IPS-18c (cell line): ENCODE measurements around the gene HACD2.

Source experiments
- H3K4me3 ChIP-seq: 2 replicates; pipeline ENCODE4 v1.7.0; 2013; ENCODE audit warnings: low read depth, mild to moderate bottlenecking, low read length, moderate library complexity; ENCODE audit not compliant: insufficient read depth
- H3K9me3 ChIP-seq: one replicate; pipeline ENCODE4 v1.6.1; 2013; ENCODE audit warnings: mild to moderate bottlenecking, low read length, moderate library complexity; ENCODE audit not compliant: control insufficient read depth, insufficient read depth

Gene HACD2

DNA sequence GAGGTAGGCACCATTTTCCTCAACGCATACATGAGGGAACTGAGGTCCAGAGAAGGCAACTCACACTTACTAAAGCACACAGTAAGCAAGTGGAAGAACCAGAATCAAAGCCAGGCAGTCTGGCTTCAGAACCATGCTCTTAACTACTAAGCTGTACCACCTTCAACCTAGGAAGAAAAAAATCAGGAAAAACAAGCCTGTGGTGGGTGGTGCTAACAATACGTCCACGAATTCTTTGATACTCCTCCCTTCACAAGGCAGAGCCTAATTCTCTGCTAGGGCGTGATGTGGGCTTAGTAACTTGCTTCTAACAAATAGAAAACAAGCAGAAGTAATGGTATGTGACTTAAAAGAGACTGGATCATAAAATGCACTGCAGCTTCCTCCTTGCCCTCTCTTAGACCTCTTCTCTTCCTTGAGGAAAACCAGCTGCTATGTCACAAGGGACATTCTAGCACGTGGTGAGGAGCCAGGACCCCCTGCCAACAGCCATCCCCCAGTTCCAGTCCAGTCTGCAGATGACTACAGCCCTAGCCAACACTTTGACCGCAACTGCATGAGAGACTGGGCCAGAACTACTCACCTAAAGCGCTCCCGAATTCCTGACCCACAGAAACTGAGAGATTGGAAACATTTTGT, 36.9 kb downstream of the HACD2 start:
- Histone ChIP-seq H3K9me3 (no peaks in the 10 kb centered on the region), H3K4me3 (no peak overlapping the region)

DNA sequence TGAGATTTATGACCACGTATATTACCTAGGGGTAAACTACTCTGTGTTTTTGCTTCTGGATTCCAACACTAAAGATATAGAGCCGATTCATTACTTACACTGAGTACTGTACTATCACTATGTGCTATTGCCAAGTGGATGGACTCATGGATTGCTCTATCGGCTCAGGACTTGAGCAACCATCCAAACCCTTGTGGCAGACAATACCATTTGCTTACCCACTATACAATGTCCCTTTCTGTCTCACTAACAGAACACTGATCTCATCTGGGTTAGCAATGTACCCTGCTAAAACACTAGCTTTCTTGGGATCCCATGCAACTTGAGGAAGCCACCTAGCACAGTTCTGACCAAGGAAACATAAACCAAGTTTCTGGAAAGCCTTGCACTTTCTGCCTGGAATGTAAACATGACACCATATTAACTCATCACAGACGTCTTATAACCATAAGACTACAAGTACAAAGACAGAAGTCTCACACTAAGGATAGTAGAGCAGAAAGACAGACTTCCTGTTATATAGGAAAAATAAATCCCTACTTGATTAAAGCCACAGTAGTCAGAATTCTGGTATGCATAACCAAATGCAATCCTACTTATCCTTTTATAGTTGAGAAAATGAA, 38.6 kb downstream of the HACD2 start:
- Histone ChIP-seq H3K9me3 (no peaks in the 10 kb centered on the region), H3K4me3 (no peak overlapping the region)

DNA sequence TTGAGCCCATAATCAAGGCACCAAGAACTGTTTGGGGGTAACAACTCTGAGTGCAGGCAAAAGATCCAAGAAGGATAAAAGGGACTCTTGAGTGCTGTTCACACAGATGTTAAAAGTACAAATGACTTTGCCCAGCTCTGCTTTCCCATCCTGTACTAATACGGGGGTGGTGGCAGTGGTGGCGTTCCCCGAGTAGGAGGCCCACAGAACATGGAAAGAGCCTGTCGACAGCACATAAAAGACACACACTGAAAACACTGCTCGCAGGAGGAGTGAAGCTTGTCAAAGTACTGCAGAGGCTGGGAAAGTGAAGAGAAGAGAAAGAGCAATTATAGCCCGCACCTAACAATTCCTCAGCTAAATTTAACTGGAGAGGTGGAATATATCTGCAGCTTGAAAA, 40.9 kb downstream of the HACD2 start:
- Histone ChIP-seq H3K4me3 (no peak overlapping the region), H3K9me3 (no peaks in the 10 kb centered on the region)

DNA sequence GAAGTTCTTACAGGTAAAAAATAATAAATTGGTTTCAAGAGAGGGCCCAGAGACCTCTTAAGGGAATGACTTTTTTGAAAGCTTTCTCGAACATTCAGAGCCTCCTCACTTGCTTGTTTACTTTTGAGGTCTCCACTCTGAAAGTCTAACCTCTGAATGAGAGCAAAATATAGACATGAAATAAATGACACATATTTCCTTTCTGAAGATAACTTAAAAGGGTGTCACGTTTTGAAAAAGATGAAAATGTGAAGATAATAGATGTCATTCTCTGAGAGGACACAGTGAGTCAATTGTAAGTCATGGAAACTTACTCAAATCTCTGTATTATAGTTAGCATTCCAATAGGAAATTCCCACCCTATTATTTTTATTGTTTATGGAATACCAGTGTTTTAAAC, 44.6 kb downstream of the HACD2 start:
- H3K4me3 ChIP-seq: no peak overlapping the region
- no peaks in the 10 kb centered on the region for H3K9me3 ChIP-seq

DNA sequence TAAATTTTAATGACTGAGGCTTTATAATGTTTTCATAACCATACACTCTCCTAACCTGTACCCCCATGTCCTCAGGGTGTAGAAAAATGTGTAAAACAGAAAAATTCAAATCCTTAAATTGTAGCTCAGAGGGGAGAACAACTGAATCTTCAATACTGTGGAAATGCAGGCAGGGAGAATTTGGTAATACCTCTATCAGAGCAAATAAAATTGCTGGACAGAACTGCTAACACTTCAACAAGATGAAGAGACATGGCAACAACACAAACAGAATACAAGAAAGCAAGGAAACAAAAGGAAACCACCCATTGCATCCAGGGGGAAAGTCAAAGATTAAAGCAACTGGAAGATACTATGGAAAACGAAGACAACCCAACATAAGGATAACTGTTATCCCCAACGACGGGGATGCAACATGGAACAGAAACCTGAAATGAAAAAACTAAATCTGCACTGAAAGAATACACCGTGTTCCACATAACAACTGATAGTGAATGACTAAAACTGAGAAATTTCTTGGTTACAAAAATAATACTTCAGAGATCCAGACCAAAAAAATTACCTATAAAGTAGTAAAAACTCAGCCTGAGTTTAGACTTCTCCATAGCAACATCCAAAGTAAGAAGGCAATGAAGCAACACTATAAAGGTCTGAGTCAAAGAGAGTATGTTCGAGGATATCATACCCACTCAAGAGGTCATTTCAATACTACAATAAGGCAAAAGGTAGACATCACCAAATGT, 48.5 kb downstream of the HACD2 start:
- H3K4me3 ChIP-seq: no peak overlapping the region
- H3K9me3 ChIP-seq: no peaks in the 10 kb centered on the region

DNA sequence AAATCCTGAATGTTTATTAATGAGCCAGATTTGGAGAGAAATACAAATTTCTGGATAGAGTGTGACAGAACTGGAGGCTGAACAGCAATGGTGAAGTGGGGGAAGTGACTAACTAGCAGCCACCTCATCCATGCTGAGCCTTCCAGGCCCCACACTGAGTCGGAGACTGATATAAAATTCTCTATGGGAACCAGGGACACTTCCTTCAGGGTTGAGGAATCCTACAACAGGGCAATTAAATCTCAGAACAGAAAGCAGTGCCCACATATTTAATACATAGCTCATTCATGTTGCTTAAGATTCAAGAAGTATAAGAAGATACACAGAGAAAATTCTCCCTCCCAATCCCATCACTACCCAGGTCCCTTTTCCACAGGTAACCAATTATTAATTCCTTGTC, 49.3 kb downstream of the HACD2 start:
- Histone ChIP-seq H3K9me3 (no peaks in the 10 kb centered on the region), H3K4me3 (no peak overlapping the region)

DNA sequence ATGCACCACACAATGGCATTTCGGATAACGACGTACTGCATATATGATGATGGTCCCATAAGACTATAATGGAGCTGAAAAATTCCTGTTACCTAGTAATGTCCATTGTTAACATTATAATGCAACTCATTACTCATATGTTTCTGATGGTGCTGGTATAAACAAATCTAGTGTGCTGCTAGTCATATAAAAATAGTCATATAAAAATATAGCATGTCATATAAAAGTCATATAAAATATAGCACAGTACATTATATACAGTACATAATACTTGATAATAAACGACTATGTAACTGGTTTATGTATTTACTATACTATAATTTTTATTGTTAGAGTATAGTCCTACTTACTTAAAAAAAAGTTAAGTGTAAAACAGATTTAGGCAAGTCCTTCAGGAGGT, 50.6 kb downstream of the HACD2 start:
- H3K4me3 ChIP-seq: no peak overlapping the region

DNA sequence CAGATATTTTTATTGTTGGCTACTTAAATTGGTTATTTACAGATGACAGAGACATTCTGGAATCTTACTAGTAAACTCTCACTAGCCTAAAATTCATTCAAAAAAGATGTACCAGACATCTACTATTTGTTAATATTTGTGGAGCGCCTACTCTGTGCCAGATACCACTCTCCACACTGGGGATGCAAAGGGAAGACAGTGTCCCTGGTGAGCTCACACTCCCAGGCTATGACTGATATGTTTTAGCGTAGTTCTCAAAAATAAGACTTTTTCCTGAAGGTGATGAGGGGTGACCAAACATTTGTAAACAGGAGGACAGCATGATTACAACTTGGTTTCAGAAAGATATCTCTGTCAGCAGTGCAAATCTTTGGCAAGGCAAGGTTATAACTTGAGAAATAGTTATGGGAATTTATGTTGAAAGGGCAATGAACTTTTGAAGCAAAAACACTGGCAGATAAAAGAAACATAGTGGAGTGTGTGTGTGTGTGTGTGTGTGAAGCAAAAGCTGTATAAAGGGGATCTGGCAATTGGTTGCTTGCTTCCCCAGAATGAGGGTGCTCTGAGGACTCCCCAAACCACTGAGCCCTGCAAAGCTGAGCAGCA, 51.2 kb downstream of the HACD2 start:
- H3K4me3 ChIP-seq: no peak overlapping the region
- H3K9me3 ChIP-seq: no peaks in the 10 kb centered on the region

More for the DNA sequence above, 50.6 kb downstream of the HACD2 start:
- H3K9me3 ChIP-seq: no peaks in the 10 kb centered on the region

DNA sequence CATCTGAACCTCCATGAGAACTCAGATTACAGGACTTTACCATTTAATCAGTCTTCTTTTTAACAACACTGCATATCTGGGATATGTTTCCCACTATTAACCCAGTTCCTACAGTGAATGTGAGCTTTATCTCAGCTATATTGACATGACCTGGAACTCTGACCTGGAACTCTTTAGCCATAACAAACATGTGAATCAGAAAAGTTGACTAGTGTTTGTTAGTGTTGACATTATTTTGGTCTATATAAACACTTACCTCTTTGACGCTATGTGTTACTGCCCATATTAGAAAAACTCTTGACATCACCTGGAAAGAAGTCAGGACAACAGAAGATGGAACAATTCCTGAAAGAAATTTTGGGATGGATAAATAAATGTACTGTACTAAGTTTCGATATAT, 56.7 kb downstream of the HACD2 start:
- H3K4me3 ChIP-seq: no peak overlapping the region
- H3K9me3 ChIP-seq: no peaks in the 10 kb centered on the region

DNA sequence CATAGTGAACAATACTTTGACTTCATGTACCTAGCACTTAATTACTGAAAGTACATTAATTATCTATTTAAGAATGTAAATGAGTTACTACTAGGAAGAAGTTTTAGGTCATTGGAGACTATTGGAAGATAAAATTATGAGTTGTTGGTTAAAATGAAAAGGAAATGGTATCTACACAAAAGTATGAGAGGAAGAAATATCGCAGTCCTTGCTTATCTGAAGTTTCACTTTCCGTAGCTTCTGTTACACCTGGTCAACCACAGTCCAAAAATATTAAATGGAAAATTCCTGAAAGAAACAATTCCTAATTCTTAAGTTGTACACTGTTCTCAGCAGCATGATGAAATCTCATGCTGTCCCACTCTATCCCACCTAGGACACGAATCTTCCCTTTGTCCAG, 57.8 kb downstream of the HACD2 start:
- Histone ChIP-seq H3K9me3 (no peaks in the 10 kb centered on the region), H3K4me3 (no peak overlapping the region)

DNA sequence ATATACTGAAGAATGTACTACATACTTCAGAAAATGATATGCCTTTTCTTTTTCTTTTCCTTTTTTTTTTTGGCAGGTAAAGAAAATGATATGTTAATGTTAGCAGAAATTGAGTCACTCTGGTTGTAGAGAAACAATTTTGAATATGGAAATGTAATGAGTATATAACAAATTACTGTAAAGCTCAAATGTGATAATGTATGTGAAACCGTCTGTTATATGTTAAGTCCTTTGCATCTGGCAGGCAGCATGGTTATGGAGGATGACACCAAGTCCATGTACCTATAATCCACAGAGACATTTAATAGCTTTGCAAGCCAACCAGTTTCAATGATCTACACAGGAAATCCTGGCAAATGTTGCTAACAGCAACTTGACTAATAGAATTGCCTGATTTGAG, 58.4 kb downstream of the HACD2 start:
- Histone ChIP-seq H3K9me3 (no peaks in the 10 kb centered on the region), H3K4me3 (no peak overlapping the region)

DNA sequence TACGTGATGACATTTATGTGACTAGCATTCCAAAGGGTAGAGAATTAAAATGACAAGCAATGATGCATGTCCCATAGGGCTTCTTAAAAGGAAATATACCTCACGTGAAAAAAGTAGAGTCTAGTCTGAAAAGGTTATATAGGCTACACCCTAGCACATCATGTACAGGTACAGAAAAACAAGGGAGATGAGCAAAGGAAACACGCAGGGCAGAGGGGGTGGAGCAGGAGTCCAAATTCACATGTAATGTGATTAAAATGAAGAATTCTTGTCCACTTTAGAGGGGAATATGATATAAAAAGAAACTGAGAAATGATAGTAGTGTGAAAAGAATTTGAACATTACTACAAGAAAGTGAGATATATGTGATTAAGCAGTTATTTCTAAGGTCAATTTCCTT, 59.4 kb downstream of the HACD2 start:
- Histone ChIP-seq H3K4me3 (no peak overlapping the region), H3K9me3 (no peaks in the 10 kb centered on the region)

DNA sequence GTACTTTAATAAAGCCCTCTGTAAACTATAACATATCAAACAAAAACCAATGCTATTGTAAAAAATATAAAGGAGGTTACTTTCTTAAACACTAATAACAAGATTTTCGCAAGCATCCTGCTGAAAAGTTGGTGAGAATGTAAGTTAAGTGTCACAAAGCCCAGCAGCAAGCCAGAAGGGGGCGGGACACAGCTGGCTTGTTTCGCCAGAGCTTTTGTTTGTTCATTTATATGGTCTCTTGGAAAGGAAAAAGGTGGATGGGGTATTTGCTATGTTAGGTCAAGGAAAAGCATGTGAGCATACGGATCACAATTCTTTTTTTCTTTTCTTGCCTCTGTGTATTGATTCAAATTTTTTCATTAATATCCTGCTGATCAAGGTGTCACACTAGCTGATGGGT, 59.9 kb downstream of the HACD2 start:
- no peak overlapping the region for H3K4me3 ChIP-seq

DNA sequence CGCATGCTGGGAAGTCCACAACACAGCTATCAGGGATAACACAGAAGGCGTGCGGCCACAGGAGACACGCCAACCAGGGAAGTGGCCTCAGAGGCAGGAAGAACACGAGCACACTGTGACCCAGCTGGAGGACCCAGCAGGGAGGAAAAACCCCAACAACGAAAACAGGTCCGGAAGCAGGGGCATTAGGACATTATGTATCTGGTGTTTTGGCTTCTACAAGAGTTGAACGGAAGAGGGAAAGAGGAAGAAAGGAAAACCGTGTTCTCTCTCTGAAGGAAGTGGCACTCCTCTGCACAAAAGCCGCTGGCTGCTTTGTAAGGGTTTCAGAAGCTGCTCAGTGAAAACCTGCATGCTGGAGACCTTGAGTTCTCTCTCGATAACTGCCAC, 61.8 kb downstream of the HACD2 start:
- H3K4me3 ChIP-seq: no peak overlapping the region
- H3K9me3 ChIP-seq: peaks cover 2% of the 10 kb centered on the region

More for the DNA sequence above, 59.9 kb downstream of the HACD2 start:
- H3K9me3 ChIP-seq: no peaks in the 10 kb centered on the region

DNA sequence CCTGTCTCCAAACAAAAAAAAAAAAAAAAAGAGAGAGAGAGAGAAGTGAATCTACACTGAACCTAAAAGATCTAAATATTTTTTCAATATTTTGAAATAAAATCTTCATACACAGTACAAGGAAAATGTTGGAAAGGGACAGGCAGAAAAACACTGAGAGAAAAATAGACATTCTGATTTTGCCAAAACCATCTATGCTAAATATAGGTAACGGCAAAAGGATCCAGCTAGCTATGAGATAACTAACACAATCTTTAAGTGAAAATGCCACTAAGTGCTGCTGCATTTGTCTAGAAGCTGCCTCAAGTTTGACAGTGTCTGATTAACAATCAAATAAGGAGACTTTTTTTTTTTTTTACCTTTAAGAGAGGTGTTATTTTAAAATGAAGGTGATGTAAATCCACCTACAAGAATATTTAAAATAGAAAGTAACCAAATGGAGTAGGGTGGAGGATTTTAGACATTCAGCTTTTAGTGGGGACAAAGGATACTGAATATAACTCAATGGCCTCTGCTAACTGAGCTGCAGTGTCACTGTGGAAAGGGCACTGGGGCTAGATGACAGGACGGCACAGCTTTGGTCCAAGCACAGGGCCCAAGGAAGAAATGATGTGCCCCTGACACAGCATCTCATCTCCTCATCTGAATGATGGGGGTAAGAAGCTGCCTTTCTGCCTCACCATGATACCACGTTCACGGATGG, 62.4 kb downstream of the HACD2 start:
- Histone ChIP-seq H3K9me3 (peaks cover 2% of the 10 kb centered on the region), H3K4me3 (no peak overlapping the region)

DNA sequence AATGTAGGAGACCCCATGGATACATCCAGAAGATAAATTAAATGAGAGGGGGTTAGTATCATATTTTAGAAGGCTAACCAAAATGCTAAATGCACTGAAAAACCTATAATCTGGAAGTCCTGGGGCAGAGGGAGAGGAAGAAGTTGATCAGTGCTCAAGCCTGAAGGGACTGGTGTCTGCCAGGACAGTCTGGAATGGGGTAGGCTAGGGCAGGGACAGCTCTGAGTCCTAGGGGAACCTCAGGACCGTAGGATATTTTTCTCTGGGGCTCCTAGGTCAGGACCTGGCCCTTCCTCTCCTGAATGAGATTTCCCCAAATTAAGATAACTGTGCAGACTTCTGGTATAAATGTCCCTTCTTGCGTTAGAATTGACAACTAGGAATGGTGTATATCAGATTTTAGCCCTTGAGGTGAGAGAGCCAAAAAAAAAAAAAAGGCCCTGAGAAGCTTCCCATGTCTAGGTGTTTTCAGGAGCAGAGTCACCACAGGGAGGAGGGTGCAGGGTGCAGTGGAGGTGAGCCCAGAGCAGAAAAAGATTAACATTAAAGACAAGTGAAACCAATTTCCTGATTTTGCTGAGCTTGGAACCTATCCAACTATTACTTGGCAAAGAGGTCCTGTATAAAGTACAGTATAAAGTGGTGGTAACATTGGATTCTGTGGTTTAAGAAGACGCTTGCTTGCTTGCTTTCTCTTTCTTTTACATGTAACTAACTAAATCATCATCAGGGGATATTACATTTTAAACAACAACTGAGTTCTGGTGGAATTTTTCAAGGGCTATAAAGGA, 63.5 kb downstream of the HACD2 start:
- no peak overlapping the region for H3K4me3 ChIP-seq
- peaks cover 2% of the 10 kb centered on the region for H3K9me3 ChIP-seq

DNA sequence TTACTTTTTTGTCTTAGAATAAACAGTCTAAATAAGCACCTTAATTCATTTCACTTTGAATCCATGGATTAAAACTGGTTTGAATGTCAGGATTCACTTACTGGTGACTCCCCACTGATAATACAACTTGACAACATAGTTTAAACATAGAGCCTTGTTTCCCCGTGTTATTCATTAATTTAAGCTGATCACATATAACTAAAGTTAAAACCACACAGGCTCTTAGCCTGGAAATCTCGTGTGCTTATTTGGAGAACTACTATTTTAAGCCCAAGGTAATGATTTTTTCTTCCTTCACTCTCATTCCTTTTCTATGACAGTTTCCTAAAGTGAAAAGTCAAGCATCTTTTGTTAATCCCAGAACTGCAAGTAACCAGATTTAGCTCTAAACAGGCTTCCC, 64.2 kb downstream of the HACD2 start:
- no peak overlapping the region for H3K4me3 ChIP-seq
- peaks cover 2% of the 10 kb centered on the region for H3K9me3 ChIP-seq
